C4-2B (cell line): ENCODE results near the gene YPEL1.
"Not testable (repeated sequence)": the region's sequence is repeated elsewhere in the genome, so short reads cannot be mapped to it uniquely, and the experiment has no call there.

Experiments
- H3K27ac ChIP-seq: fragments of 450-650 bp; 2 replicates; pipeline ENCODE4 v1.5.1; 2017
- CTCF ChIP-seq: fragments of 450-650 bp; conservative IDR thresholded peaks from 2 replicates; pipeline ENCODE4 v1.5.1; 2017; ENCODE audit warnings: mild to moderate bottlenecking
- ZFX ChIP-seq: fragments of 450-650 bp; IDR thresholded peaks from 2 replicates; pipeline ENCODE4 v1.6.1; 2017

YPEL1 gene

GRCh38 chr22:21753374-21754111 lies 17.9 kb upstream of the YPEL1 start:
- no peak overlapping the region for H3K27ac ChIP-seq
- TF ChIP-seq ZFX (no peak), CTCF (no peak)

GRCh38 chr22:21752276-21752675 lies 16.7 kb upstream of the YPEL1 start:
- no peak overlapping the region for H3K27ac ChIP-seq
- TF ChIP-seq ZFX (no peak), CTCF (no peak)

GRCh38 chr22:21745948-21746347 lies 10.4 kb upstream of the YPEL1 start:
- H3K27ac ChIP-seq, result no peak overlapping the region
- TF ChIP-seq CTCF, result no peak
- TF ChIP-seq ZFX, result no peak

- H3K27ac ChIP-seq, result not testable (repeated sequence)
These were observed 9.3 kb upstream of the YPEL1 start for GRCh38 chr22:21744917-21745316.

GRCh38 chr22:21741790-21742189 lies 6.2 kb upstream of the YPEL1 start:
- H3K27ac ChIP-seq, result no peak overlapping the region
- TF ChIP-seq CTCF (no peak), ZFX (no peak)

GRCh38 chr22:21741059-21741458 lies 5.5 kb upstream of the YPEL1 start:
- no peak overlapping the region for H3K27ac ChIP-seq
- no peak for TF ChIP-seq ZFX
- no peak for TF ChIP-seq CTCF

GRCh38 chr22:21739828-21740377 lies 4.3 kb upstream of the YPEL1 start:
- TF ChIP-seq CTCF (no peak), ZFX (no peak)
- no peak overlapping the region for H3K27ac ChIP-seq

- TF ChIP-seq ZFX (no peak), CTCF (no peak)
- no peak overlapping the region for H3K27ac ChIP-seq
These were observed 3.4 kb upstream of the YPEL1 start for GRCh38 chr22:21738966-21739365.
